Measurements from ENCODE around the gene SRP72.

GRCh38 chr4:56505269-56506130 lies 38.1 kb downstream of the SRP72 start, which contains the start of gene ARL9:
- TF ChIP-seq FOXA1 (IDR thresholded peaks at IDR 0.05) (no peak), MAX (IDR thresholded peaks at IDR 0.05) (no peak), CTCF (IDR thresholded peaks at IDR 0.05; ENCODE audit: low read depth, low read length, missing input control) (no peak)
